Kidney (tissue), 14 donors: ENCODE results near the gene NFU1. TPM values are rescaled to one million over a fixed set of nuclear protein-coding genes. Genes with fewer than 3 reads are reported as not detected.

Source experiments
- DNase-seq, 5 donors: peaks; one replicate each; pipeline ENCODE4 v3.0.0-alpha.2; 2013 to 2020
- FAIRE-seq: peaks from 2 replicates; lab custom pipeline; 2012; peaks lifted over from hg19 to GRCh38; lab: Jason Lieb, UNC
- H3K27ac ChIP-seq, 2 donors: one replicate each; pipeline ENCODE4 v1.7.0; 2013; ENCODE audit warnings: low read depth in 2 of 2, low read length in 2 of 2, inconsistent platforms in 1 of 2
- H3K27me3 ChIP-seq: one replicate; pipeline ENCODE4 v1.7.1; 2013; ENCODE audit warnings: low read length, inconsistent platforms; ENCODE audit not compliant: control insufficient read depth, insufficient read depth
- H3K36me3 ChIP-seq, 3 donors: one replicate each; pipeline versions ENCODE4 v1.7.0 to v1.7.1; 2013; ENCODE audit warnings: low read length in 3 of 3, control low read depth in 1 of 3, inconsistent platforms in 1 of 3; ENCODE audit not compliant: insufficient read depth in 3 of 3, control insufficient read depth in 2 of 3
- H3K4me1 ChIP-seq, 3 donors: one replicate each; pipeline versions ENCODE4 v1.7.0 to v1.7.1; 2013; ENCODE audit warnings: low read length in 3 of 3, inconsistent platforms in 1 of 3, low read depth in 1 of 3; ENCODE audit not compliant: control insufficient read depth in 2 of 3, insufficient read depth in 2 of 3
- H3K4me3 ChIP-seq, 3 donors: one replicate each; pipeline versions ENCODE4 v1.7.0 to v1.8.1; 2013; ENCODE audit warnings: low read length in 3 of 3, control low read depth in 1 of 3, inconsistent platforms in 1 of 3
- H3K9ac ChIP-seq, 3 donors: one replicate each; pipeline versions ENCODE4 v1.7.0 to v1.7.1; 2013; ENCODE audit warnings: low read length in 3 of 3, control low read depth in 1 of 3, inconsistent platforms in 1 of 3
- H3K9me3 ChIP-seq, 3 donors: one replicate each; pipeline versions ENCODE4 v1.7.0 to v1.7.1; 2013; ENCODE audit warnings: low read length in 3 of 3, control low read depth in 1 of 3, inconsistent platforms in 1 of 3; ENCODE audit not compliant: control insufficient read depth in 2 of 3, insufficient read depth in 1 of 3
- intact Hi-C: fragments of 100-400 bp; cut with DNase I; formaldehyde crosslinking; loops from one replicate; pipeline ENCODE4 v1.11.1; 2022
- polyA plus RNA-seq: library from polyadenylated mRNA; stranded (reverse); fragments of 350-450 nt; fragmentation: Illumina TruSeq; extraction: RNeasy Lipid Tissue Mini Kit (QIAGEN cat#74804); gene quantifications from one replicate; pipeline ENCODE4 v1.2.3, GENCODE V29; 2014; ENCODE audit warnings: low read depth, low replicate concordance; ENCODE audit not compliant: insufficient read depth
- total RNA-seq: library from RNA; stranded (reverse); fragmentation: NEBNext Ultra II Directional; extraction: Animal tissue kit (Norgen Biotek cat#: 25700); gene quantifications from one replicate; pipeline ENCODE4 v1.2.1, GENCODE V29; 2021
- TF ChIP-seq, protein P1 (sequence below): IDR thresholded peaks from 3 replicates; pipeline ENCODE4 v1.5.1; 2012; ENCODE audit warnings: mild to moderate bottlenecking, moderate library complexity, borderline replicate concordance; ENCODE audit not compliant: insufficient read depth; ENCODE audit errors: extremely low read depth
- donor health status: control.
- donor health status: control.
- donor health status: control.
- donor health status: control.
- donor health status: control.
- donor health status: DM: yes; HTN: yes; CAD: no.
- donor health status: Normal renal cell carcinoma (clear cell type).

Gene NFU1
- total and polyA plus RNA-seq, 2 donors from 2014 or later = 40.2 to 120 TPM

DNA sequence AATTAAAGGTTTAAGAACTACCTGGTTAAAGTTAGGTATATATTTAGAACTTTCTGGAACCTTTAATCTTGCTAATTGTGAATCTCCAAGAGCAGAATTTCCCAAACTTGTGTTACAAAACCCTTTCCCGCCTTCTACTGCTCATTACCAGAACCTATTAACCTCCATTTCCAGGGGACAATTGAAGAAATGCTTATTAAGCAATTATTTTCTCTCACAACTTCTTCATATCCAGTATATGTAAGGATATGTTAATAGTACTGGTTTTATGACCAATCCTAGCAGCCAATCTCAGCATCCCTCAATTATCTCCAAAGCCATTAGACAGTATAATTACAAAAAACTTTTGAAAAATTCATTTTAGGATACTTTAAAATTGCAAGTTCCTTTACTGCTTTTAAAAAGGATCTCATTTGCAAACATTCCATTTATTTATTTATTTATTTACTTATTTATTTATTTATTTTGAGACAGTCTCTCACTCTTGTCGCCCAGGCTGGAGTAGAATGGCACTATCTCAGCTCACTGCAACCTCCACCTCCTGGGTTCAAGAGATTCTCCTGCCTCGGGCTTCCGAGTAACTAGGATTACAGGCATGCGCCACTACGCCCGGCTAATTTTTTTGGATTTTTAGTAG is 53.9 kb downstream of the NFU1 start:
- Histone ChIP-seq H3K4me3 (no peak overlapping the region), H3K9me3 (no peaks in the 10 kb centered on the region), H3K27ac (no peak overlapping the region), H3K4me1 (peaks cover 0 to 9% (median 7%) of the 10 kb centered on the region in 3 donors), H3K36me3 (no peaks in the 10 kb centered on the region), H3K9ac (no peak overlapping the region), H3K27me3 (no peaks in the 10 kb centered on the region)
- no peak for FAIRE-seq
- TF ChIP-seq, protein P1, sequence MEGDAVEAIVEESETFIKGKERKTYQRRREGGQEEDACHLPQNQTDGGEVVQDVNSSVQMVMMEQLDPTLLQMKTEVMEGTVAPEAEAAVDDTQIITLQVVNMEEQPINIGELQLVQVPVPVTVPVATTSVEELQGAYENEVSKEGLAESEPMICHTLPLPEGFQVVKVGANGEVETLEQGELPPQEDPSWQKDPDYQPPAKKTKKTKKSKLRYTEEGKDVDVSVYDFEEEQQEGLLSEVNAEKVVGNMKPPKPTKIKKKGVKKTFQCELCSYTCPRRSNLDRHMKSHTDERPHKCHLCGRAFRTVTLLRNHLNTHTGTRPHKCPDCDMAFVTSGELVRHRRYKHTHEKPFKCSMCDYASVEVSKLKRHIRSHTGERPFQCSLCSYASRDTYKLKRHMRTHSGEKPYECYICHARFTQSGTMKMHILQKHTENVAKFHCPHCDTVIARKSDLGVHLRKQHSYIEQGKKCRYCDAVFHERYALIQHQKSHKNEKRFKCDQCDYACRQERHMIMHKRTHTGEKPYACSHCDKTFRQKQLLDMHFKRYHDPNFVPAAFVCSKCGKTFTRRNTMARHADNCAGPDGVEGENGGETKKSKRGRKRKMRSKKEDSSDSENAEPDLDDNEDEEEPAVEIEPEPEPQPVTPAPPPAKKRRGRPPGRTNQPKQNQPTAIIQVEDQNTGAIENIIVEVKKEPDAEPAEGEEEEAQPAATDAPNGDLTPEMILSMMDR = no peak
- intact Hi-C loops = no loop called here
- no peak for DNase-seq

DNA sequence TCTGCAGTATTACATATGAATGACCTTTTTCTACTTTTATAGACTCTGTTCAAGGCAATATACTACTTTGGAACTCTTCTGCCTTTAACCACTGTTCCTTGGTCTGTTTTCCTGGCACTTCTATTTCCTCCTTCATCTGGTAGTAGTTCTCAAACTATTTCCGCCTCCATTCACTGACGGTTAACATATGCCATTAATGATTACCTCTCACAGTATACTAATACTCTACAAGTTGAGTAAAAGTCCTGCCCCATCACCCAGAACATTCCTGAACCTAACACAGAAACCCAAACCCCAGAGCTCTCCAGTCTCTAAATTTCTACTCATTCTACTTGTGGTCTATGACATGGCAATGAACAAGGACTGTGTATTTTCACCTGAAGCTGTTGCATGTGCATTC is 54.7 kb downstream of the NFU1 start:
- Histone ChIP-seq H3K27me3 (no peaks in the 10 kb centered on the region), H3K4me3 (no peak overlapping the region), H3K27ac (no peak overlapping the region), H3K9ac (no peak overlapping the region), H3K36me3 (no peaks in the 10 kb centered on the region), H3K9me3 (no peaks in the 10 kb centered on the region), H3K4me1 (peaks cover 0 to 9% (median 3%) of the 10 kb centered on the region in 3 donors)
- TF ChIP-seq, protein P1 = no peak
- FAIRE-seq (no peak), DNase-seq (peak in 2 of 5 donors; percentile 45 to 60)
- intact Hi-C loops = no loop called here

DNA sequence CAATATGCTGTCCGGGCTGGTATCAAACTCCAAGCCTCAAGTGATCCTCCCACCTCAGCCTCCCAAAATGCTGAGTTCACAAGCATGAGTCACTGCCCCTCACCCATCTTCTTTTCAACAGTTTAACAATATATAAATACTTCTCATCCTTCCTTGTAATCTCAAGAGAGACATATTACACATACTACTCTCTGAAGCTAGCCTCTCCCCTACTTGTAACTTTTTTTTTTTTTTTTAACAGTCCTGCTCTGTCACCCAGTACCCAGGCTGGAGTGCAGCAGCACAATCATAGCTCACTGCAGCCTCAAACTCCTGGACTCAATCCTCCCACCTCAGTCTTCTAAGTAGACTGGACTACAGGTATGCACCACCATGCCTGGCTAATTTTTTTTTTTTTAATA is 55.9 kb downstream of the NFU1 start:
- Histone ChIP-seq H3K9ac (no peak overlapping the region), H3K27me3 (no peaks in the 10 kb centered on the region), H3K4me1 (peaks cover 0 to 9% (median 3%) of the 10 kb centered on the region in 3 donors), H3K27ac (no peak overlapping the region), H3K4me3 (no peak overlapping the region), H3K36me3 (no peaks in the 10 kb centered on the region), H3K9me3 (no peaks in the 10 kb centered on the region)
- TF ChIP-seq, protein P1 = no peak
- intact Hi-C loops = no loop called here
- FAIRE-seq (no peak), DNase-seq (no peak)
